Mucosa of rectum (tissue), 2 donors: ENCODE measurements around the gene TEX2.

ENCODE experiments used
- H3K27ac ChIP-seq, 2 donors: one replicate each; pipeline ENCODE4 v1.7.0; 2013; ENCODE audit warnings: inconsistent platforms in 2 of 2, low read depth in 2 of 2, low read length in 2 of 2
- H3K27me3 ChIP-seq, 2 donors: one replicate each; pipeline ENCODE4 v1.7.0; 2013; ENCODE audit warnings: low read length in 2 of 2; ENCODE audit not compliant: control insufficient read depth in 2 of 2, insufficient read depth in 2 of 2
- H3K36me3 ChIP-seq, 2 donors: one replicate each; pipeline ENCODE4 v1.7.0; 2013; ENCODE audit warnings: low read length in 2 of 2; ENCODE audit not compliant: control insufficient read depth in 2 of 2, insufficient read depth in 2 of 2
- H3K4me1 ChIP-seq, 2 donors: one replicate each; pipeline ENCODE4 v1.7.0; 2013; ENCODE audit warnings: low read length in 2 of 2, mild to moderate bottlenecking in 1 of 2; ENCODE audit not compliant: control insufficient read depth in 2 of 2, insufficient read depth in 2 of 2
- H3K4me3 ChIP-seq, 2 donors: one replicate each; pipeline ENCODE4 v1.7.0; 2013; ENCODE audit warnings: low read length in 2 of 2
- H3K9ac ChIP-seq, 2 donors: one replicate each; pipeline ENCODE4 v1.7.0; 2013; ENCODE audit warnings: low read length in 2 of 2, low read depth in 1 of 2, mild to moderate bottlenecking in 1 of 2
- H3K9me3 ChIP-seq, 2 donors: one replicate each; pipeline ENCODE4 v1.7.0; 2013; ENCODE audit warnings: low read length in 2 of 2; ENCODE audit not compliant: control insufficient read depth in 2 of 2
- donor health status: healthy.
- donor health status: Normal muscosa, but diverticular disease.

TEX2 gene, protein sequence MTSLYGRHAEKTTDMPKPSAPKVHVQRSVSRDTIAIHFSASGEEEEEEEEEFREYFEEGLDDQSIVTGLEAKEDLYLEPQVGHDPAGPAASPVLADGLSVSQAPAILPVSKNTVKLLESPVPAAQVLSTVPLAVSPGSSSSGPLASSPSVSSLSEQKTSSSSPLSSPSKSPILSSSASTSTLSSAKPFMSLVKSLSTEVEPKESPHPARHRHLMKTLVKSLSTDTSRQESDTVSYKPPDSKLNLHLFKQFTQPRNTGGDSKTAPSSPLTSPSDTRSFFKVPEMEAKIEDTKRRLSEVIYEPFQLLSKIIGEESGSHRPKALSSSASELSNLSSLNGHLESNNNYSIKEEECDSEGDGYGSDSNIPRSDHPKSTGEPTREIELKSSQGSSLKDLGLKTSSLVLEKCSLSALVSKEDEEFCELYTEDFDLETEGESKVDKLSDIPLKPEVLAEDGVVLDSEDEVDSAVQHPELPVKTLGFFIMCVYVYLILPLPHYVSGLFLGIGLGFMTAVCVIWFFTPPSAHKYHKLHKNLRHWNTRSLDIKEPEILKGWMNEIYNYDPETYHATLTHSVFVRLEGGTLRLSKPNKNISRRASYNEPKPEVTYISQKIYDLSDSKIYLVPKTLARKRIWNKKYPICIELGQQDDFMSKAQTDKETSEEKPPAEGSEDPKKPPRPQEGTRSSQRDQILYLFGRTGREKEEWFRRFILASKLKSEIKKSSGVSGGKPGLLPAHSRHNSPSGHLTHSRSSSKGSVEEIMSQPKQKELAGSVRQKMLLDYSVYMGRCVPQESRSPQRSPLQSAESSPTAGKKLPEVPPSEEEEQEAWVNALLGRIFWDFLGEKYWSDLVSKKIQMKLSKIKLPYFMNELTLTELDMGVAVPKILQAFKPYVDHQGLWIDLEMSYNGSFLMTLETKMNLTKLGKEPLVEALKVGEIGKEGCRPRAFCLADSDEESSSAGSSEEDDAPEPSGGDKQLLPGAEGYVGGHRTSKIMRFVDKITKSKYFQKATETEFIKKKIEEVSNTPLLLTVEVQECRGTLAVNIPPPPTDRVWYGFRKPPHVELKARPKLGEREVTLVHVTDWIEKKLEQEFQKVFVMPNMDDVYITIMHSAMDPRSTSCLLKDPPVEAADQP

DNA sequence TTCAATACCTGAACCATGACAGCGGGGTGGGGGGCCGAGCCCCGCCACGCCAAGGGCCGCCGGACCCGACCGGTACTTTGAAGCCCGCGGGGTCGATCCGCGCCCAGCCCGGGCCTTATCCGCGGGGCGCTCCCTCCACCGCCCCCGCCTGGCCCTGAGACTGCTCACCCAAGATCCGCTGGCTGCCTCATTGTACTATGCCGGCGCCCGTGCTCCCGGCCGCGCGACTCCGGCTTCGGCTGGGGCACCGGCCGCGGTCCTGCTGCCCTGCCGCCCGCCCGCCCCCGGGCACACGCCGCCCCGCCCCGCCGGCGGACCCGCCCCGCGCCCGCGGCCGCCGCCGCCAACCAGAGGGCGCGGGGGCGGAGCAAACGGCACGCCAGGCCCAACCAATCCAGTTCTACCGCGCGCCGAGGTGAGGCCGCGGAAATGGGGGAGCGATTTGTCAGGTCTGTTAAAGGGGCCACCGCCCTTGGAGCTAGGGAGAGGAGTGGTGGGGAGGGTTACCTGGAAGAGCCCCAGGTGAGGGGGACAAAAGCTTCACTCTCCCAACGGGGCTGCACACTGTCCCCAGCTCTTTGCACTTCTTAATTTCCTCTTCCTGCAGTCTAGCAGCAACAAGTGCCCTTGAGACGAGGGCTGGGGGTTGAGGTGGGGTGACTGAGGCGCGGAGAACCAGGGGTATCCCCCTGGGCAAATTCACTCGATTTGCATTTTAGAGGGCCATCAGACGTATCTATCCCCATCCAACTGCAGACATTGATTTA, at the start of gene TEX2:
TSS of gene TEX2 (minus strand) at position 261 of the 767 bp plus-strand sequence. CDS start 49,043 bp downstream, outside the sequence.
- H3K36me3 ChIP-seq: no peaks in the 10 kb centered on the region
- peaks cover 6 to 19% of the 10 kb centered on the region in 2 donors for H3K4me1 ChIP-seq
- peak within 1 kb of the TSS; percentile 78 to 80 for H3K9ac ChIP-seq
- H3K27ac ChIP-seq: peak within 1 kb of the TSS; percentile 77 to 88
- no peaks in the 10 kb centered on the region for H3K9me3 ChIP-seq
- peak within 1 kb of the TSS; percentile 76 to 90 for H3K4me3 ChIP-seq
- peaks cover 0 to 2% of the 10 kb centered on the region in 2 donors for H3K27me3 ChIP-seq

DNA sequence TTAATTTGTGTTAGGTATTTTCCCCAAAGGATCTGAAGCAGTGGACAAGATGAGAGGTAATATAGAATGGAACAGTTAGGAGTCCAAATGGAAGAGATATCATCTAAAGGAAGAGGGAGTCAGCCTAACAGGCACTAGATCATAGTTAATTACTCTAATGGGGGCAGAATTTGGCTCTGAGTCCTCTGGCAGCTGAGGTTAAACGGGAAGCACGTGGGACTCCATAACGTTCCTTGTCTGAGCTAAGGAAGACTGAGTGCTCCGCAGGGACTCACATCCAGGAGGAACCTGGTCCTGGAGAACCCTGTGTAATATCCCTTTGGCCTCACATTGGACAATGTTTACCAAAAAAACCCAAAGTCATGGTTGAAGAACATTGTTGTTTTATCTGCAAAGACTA, 46.6 kb upstream of the TEX2 start:
- Histone ChIP-seq H3K9me3 (no peaks in the 10 kb centered on the region), H3K9ac (no peak overlapping the region), H3K27me3 (no peaks in the 10 kb centered on the region), H3K36me3 (no peaks in the 10 kb centered on the region), H3K4me1 (no peaks in the 10 kb centered on the region), H3K27ac (no peak overlapping the region), H3K4me3 (no peak overlapping the region)

DNA sequence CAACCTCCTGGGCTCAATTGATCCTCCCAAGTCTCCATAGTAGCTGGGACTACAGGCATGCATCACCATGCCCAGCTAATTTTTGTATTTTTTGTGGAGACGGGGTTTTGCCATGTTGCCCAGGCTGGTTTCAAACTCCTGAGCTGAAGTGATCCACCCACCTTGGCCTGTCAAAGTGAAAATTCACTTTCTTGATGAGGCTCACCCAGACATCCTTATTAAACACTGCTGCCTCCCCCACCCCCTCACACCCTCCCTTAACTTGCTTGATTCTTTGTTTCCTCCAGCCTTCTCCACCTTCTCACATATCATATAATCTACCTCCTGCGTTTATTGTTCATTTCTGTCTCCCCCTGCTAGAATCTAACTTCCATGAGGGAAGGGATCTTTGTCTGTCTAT, 46.0 kb upstream of the TEX2 start:
- H3K9me3 ChIP-seq: no peaks in the 10 kb centered on the region
- no peaks in the 10 kb centered on the region for H3K27me3 ChIP-seq
- no peak overlapping the region for H3K27ac ChIP-seq
- no peak overlapping the region for H3K9ac ChIP-seq
- H3K4me3 ChIP-seq: no peak overlapping the region
- H3K36me3 ChIP-seq: no peaks in the 10 kb centered on the region
- no peaks in the 10 kb centered on the region for H3K4me1 ChIP-seq

DNA sequence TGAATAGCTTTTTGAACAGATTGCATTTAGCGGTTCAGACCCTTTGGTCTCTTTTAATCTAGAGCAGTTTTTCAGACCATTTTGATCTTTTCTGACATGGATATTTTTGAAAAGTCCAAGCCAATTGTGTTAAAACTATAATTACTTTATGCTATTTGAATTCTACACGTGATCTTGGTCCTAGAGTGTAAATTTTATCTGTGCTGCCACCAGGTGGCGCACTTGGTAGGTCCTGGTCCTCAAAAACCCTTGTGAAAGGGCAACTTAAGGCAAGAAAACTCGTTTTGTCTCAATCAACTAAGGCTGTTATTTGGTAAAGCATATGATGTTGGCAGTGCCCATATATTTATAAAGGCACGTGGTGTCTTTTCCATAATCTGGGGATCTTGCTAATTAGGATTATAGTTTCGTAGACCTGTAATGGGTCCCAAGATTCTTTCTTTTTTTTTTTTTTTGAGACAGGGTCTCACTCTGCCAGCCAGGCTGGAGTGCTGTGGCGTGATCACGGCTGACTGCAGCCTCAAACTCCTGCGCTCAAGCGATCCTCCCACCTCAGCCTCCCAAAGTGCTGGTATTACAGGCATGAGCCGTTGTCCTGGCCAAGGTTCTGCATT, 43.9 kb upstream of the TEX2 start:
- H3K36me3 ChIP-seq: no peaks in the 10 kb centered on the region
- H3K9me3 ChIP-seq: no peaks in the 10 kb centered on the region
- H3K4me1 ChIP-seq: no peaks in the 10 kb centered on the region
- no peak overlapping the region for H3K27ac ChIP-seq
- H3K27me3 ChIP-seq: no peaks in the 10 kb centered on the region
- no peak overlapping the region for H3K9ac ChIP-seq
- H3K4me3 ChIP-seq: no peak overlapping the region

DNA sequence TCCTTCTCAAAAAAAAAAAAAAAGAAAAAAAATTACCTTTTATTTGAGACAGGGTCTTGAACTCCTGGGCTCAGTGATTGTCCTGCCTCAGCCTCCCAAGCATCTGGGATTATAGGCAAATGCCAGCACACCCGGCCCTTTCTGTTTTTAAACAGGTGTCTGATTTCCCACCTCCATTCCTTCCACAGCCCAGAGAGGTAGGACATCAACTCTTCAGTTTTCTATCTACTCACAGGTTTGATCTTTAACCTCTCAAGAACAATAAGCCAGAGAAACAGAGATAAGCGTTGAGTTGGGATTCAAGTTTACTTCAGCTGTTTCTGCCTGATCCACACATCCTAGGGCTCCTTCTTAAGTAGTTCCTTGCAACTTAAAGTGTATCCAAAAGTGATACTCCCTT, 41.5 kb upstream of the TEX2 start:
- Histone ChIP-seq H3K4me3 (no peak overlapping the region), H3K27ac (no peak overlapping the region), H3K27me3 (no peaks in the 10 kb centered on the region), H3K36me3 (no peaks in the 10 kb centered on the region), H3K9ac (no peak overlapping the region), H3K9me3 (no peaks in the 10 kb centered on the region), H3K4me1 (no peaks in the 10 kb centered on the region)

DNA sequence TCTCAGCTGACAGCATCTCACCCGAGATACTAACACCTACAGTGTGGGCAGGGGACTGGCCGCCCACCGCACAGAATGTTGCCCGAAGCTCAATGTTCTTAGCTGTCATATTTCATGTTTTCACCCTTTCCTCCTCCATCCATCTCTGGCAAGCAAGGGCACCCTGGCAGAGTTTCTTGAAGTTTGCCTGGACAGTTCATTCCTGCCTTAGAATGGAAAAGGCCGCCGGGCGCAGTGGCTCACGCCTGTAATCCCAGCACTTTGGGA, 37.6 kb upstream of the TEX2 start:
- Histone ChIP-seq H3K27me3 (no peaks in the 10 kb centered on the region), H3K4me1 (no peaks in the 10 kb centered on the region), H3K36me3 (no peaks in the 10 kb centered on the region), H3K9me3 (no peaks in the 10 kb centered on the region), H3K4me3 (no peak overlapping the region), H3K9ac (no peak overlapping the region), H3K27ac (no peak overlapping the region)

DNA sequence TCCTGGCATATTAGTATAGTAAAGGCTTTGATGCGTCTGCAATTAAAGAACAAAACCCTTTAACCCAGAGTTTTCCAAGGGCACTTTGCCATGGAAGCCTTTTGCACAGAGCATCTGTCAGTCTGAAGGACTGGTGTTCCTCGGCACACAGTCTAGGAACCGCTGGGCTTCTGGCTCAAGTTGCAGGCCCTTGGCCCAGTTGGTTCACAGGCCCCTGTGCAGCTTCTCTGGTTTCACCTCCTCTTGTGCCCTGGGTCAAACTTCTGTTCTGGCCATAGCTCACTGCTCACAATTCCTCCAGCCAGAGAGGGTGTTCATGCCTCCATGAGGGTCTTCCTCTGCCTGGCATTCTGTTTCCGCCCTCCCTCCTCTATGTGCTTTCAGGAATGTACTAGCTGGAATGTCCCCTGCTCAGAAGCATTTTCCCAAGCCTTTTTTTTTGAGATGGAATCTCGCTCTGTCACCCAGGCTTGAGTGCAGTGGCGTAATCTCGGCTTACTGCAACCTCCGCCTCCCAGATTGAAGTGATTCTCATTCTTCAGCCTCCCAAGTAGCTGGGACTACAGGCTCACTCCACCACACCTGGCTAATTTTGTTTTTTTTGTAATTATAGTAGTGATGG, 34.5 kb upstream of the TEX2 start:
- Histone ChIP-seq H3K27ac (no peak overlapping the region), H3K9me3 (no peaks in the 10 kb centered on the region), H3K36me3 (no peaks in the 10 kb centered on the region), H3K27me3 (no peaks in the 10 kb centered on the region), H3K9ac (no peak overlapping the region), H3K4me3 (no peak overlapping the region), H3K4me1 (no peaks in the 10 kb centered on the region)

DNA sequence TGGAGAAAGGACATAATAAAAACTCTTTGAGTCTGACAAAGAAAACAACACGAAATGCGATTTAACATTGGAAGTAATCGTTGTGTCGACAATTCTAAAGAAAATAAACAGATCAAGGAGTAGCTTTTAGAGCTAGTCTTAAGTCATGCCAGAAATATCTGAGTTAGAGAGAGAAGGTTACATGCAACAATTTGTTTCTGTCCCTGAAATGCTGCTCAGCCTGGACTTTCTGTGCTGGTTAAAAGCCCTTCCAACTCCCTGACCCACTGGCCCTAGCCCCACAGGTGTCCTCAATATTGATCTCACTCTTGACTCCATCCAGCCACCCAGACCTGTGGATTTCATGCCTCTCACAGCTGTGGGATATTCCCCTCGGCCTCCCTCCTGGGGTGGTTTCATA, 33.2 kb upstream of the TEX2 start:
- no peaks in the 10 kb centered on the region for H3K4me1 ChIP-seq
- H3K27ac ChIP-seq: no peak overlapping the region
- H3K9ac ChIP-seq: no peak overlapping the region
- H3K4me3 ChIP-seq: no peak overlapping the region
- no peaks in the 10 kb centered on the region for H3K27me3 ChIP-seq
- H3K36me3 ChIP-seq: no peaks in the 10 kb centered on the region
- peaks cover 0 to under 1% of the 10 kb centered on the region in 2 donors for H3K9me3 ChIP-seq

DNA sequence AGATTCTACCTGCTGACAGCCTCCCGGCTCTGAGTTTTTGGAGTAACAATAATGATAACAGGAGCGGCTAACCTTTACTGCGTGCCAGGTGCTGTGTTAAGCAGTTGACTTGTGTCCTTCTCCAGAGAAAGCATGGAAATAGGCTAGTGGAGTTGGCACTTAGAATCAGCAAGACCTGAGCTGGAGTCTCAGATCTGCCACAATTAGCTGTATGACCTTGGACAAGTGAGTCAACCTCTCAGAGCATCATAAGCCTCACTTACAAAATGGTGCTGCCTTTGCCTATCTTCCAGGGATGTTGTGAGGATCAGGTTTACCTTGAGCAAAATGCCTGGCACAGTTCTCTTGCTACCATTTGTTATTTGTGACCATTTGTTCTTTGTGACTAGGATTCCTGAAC, 32.1 kb upstream of the TEX2 start:
- H3K9ac ChIP-seq: no peak overlapping the region
- no peaks in the 10 kb centered on the region for H3K36me3 ChIP-seq
- no peaks in the 10 kb centered on the region for H3K27me3 ChIP-seq
- no peak overlapping the region for H3K27ac ChIP-seq
- H3K9me3 ChIP-seq: peaks cover 0 to 3% of the 10 kb centered on the region in 2 donors
- H3K4me1 ChIP-seq: no peaks in the 10 kb centered on the region
- H3K4me3 ChIP-seq: no peak overlapping the region
